ENCODE measurements around the gene VPS13C. TPM values are rescaled to one million over a fixed set of nuclear protein-coding genes. Genes with fewer than 3 reads are reported as not detected.

Gene VPS13C
- total RNA-seq, 2 donors from 2014 or later, result 28.7 to 47.2 TPM

GRCh38 chr15:62099094-62099601 lies 38.9 kb upstream of the VPS13C start:
- no peak overlapping the region for H3K4me3 ChIP-seq (ENCODE audit: low read length)
- peaks cover 2% of the 10 kb centered on the region for H3K27me3 Mint-ChIP-seq (ENCODE audit: insufficient read depth)
- H3K36me3 Mint-ChIP-seq (ENCODE audit: low read depth), result no peaks in the 10 kb centered on the region
- no peak overlapping the region for H3K27ac Mint-ChIP-seq
- no peaks in the 10 kb centered on the region for H3K4me1 ChIP-seq (ENCODE audit: control insufficient read depth, insufficient read depth, low read length)
- no peak overlapping the region for H3K9ac ChIP-seq (ENCODE audit: extremely low read depth, low read length, poor library complexity, severe bottlenecking)
- WGBS, 2 experiments (ENCODE audit: insufficient coverage in 1 of 2, insufficient read length in 1 of 2), result 84 to 90% methylated on average over 4 to 7 of the region's 7 CpGs
- DNase-seq, result no peak
- no peak overlapping the region for H3K4me3 Mint-ChIP-seq
- H3K27ac ChIP-seq (ENCODE audit: low read depth, low read length), result no peak overlapping the region
- H3K9me3 ChIP-seq (ENCODE audit: control insufficient read depth, low read length), result no peaks in the 10 kb centered on the region
- no peaks in the 10 kb centered on the region for H3K36me3 ChIP-seq (ENCODE audit: control insufficient read depth, insufficient read depth, low read length)
- H3K4me1 Mint-ChIP-seq, result no peaks in the 10 kb centered on the region
- no peaks in the 10 kb centered on the region for H3K27me3 ChIP-seq (ENCODE audit: control insufficient read depth, insufficient read depth, low read length, poor library complexity, severe bottlenecking)
- H3K9me3 Mint-ChIP-seq, result no peaks in the 10 kb centered on the region
- no peak for TF ChIP-seq CTCF (conservative IDR thresholded peaks at IDR 0.05)

- Histone ChIP-seq H3K4me3 (ENCODE audit: low read length) (no peak overlapping the region), H3K9ac (ENCODE audit: extremely low read depth, low read length, poor library complexity, severe bottlenecking) (no peak overlapping the region), H3K9me3 (ENCODE audit: control insufficient read depth, low read length) (no peaks in the 10 kb centered on the region), H3K36me3 (ENCODE audit: control insufficient read depth, insufficient read depth, low read length) (no peaks in the 10 kb centered on the region), H3K4me1 (ENCODE audit: control insufficient read depth, insufficient read depth, low read length) (no peaks in the 10 kb centered on the region), H3K27ac (ENCODE audit: low read depth, low read length) (no peak overlapping the region), H3K27me3 (ENCODE audit: control insufficient read depth, insufficient read depth, low read length, poor library complexity, severe bottlenecking) (no peaks in the 10 kb centered on the region)
- WGBS, 2 experiments (ENCODE audit: insufficient coverage in 1 of 2, insufficient read length in 1 of 2), result 89 to 94% methylated on average over 5 to 7 of the region's 7 CpGs
- no peaks in the 10 kb centered on the region for H3K9me3 Mint-ChIP-seq
- no peak overlapping the region for H3K27ac Mint-ChIP-seq
- no peak for TF ChIP-seq CTCF (conservative IDR thresholded peaks at IDR 0.05)
- no peak for DNase-seq
- no peaks in the 10 kb centered on the region for H3K4me1 Mint-ChIP-seq
- H3K4me3 Mint-ChIP-seq, result no peak overlapping the region
- peaks cover 2% of the 10 kb centered on the region for H3K27me3 Mint-ChIP-seq (ENCODE audit: insufficient read depth)
- no peaks in the 10 kb centered on the region for H3K36me3 Mint-ChIP-seq (ENCODE audit: low read depth)
Observed at GRCh38 chr15:62094388-62094787, 34.1 kb upstream of the VPS13C start.

GRCh38 chr15:62093809-62094208 lies 33.6 kb upstream of the VPS13C start:
- Histone ChIP-seq H3K27ac (ENCODE audit: low read depth, low read length) (no peak overlapping the region), H3K4me3 (ENCODE audit: low read length) (no peak overlapping the region), H3K4me1 (ENCODE audit: control insufficient read depth, insufficient read depth, low read length) (no peaks in the 10 kb centered on the region), H3K36me3 (ENCODE audit: control insufficient read depth, insufficient read depth, low read length) (no peaks in the 10 kb centered on the region), H3K27me3 (ENCODE audit: control insufficient read depth, insufficient read depth, low read length, poor library complexity, severe bottlenecking) (no peaks in the 10 kb centered on the region), H3K9me3 (ENCODE audit: control insufficient read depth, low read length) (no peaks in the 10 kb centered on the region), H3K9ac (ENCODE audit: extremely low read depth, low read length, poor library complexity, severe bottlenecking) (no peak overlapping the region)
- Mint-ChIP-seq H3K9me3 (no peaks in the 10 kb centered on the region), H3K4me1 (no peaks in the 10 kb centered on the region), H3K27ac (no peak overlapping the region), H3K27me3 (ENCODE audit: insufficient read depth) (peaks cover 2% of the 10 kb centered on the region), H3K36me3 (ENCODE audit: low read depth) (no peaks in the 10 kb centered on the region), H3K4me3 (no peak overlapping the region)
- 83 to 90% methylated on average over 5 of the region's 5 CpGs for WGBS, 2 experiments (ENCODE audit: insufficient coverage in 1 of 2, insufficient read length in 1 of 2)
- TF ChIP-seq CTCF (conservative IDR thresholded peaks at IDR 0.05), result no peak
- no peak for DNase-seq
